ENCODE data around the gene CCDC171.

Gene CCDC171

DNA sequence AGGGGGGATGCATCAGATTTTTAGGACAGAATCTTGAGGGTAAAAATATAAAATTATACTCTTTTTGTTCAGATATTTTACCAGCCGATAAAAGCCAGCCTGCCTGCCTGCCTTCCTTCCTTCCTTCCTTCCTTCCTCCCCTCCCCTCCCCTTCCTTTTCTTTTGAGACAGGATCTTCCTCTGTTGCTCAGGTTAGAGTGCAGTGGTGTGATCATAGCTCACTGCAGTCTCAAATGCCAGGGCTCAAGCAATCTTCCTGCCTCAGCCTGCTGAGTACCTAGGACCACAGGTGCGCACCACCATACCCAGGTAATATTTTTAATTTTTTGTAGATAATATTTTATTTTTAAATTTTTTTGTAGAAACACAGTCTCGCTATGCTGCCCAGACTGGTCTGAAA lies 330.0 kb downstream of the CCDC171 start:
- no peak for DNase-seq (ENCODE audit: low read depth)

GRCh38 chr9:15885464-15885863 lies 332.6 kb downstream of the CCDC171 start:
- no peak for DNase-seq (ENCODE audit: low read depth)

- peak; percentile 49 for DNase-seq (ENCODE audit: low read depth)
These were observed 336.7 kb downstream of the CCDC171 start for GRCh38 chr9:15889555-15889954.

DNA sequence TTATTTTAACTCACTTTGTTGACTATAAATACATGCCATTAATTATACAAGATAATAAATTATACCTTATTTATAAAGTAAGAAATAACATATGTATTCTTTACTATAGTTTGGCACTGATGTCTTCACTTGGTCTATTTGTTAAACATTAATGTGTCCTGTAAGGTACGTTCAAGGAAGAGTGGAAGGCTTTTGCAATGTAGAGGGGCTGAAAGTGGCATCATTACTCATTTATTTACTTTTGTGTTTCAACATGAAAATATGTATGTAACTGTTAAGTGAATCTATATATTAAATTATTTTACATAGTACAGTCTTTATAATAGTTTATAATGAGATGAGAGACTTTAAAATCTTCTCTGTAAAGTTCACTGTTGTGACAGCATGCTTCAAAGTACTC lies 348.7 kb downstream of the CCDC171 start:
- no peak for DNase-seq (ENCODE audit: low read depth)

DNA sequence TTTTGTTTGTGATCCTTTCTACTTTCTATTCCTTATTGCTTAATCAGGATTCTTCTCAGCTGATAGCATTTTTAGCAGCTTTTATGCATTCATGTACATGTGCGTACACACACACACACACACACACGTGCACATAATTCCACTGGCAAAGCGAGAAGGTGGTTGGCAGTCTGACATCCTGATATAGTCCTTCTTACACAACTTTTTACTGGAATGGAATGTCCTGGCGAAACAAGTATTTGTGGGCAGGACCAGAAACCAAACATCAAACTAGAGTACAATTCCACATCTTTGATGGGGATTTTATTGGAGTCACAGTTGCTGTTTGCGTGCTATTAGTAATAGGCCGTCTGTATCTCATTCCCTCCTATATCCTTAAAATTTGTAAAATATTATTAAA lies 356.5 kb downstream of the CCDC171 start:
- peak; percentile 64 for DNase-seq (ENCODE audit: low read depth)

- no peak for DNase-seq (ENCODE audit: low read depth)
These were observed 362.9 kb downstream of the CCDC171 start for GRCh38 chr9:15915711-15916110.

GRCh38 chr9:15927161-15927560 lies 374.3 kb downstream of the CCDC171 start:
- peak; percentile 13 for DNase-seq (ENCODE audit: low read depth)

GRCh38 chr9:15935661-15936305 lies 382.9 kb downstream of the CCDC171 start:
- DNase-seq (ENCODE audit: low read depth), result no peak

GRCh38 chr9:15936306-15936921 lies 383.6 kb downstream of the CCDC171 start:
- DNase-seq (ENCODE audit: low read depth), result no peak

DNA sequence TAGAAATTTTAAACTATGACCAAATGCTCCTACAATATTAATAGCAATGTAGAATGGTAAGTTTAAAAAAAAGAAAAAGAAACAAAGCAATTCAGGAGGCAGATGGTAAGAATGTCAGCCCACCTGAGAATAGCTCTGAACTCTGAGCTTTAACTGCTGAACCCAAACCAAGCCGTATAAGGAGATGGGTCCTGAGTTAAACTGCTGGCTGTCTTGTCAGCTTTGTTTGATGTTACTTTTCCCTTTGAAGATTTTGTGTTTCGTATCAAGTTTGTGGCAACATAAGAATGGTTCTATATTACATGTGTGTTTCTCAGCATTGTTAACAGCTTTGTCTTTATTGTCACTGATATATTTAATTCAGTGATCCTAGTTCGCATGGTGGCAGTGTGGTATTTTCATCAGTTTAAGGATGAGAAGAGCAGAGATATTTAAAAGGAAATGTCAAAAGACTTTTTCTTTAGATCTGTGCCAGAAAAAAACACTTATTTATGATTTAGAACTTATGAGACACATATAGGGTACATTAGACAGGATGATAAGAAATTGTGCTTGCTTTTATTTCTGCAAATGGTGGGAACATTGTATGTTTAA lies 390.1 kb downstream of the CCDC171 start:
- DNase-seq (ENCODE audit: low read depth), result no peak

GRCh38 chr9:15944341-15944740 lies 391.5 kb downstream of the CCDC171 start:
- DNase-seq (ENCODE audit: low read depth), result no peak

DNA sequence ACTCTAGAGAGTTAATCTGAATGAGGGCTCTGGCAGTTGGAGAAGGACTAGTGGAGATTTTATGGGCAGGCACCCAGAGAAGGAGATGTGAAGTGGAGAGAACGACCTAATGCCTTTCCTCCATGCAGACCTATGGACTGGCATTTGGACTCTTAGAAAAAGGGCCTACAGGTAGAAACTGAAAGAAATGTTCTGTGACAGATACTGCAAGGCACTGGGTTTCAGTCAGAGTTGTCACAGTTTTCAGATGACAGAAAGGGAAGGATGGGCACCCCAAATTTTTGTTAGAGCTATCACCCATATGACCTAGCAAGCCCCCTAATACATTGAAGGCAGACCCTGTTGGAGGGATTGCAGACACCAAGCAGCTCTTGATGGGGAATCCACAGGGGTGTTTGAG lies 406.8 kb downstream of the CCDC171 start:
- DNase-seq (ENCODE audit: low read depth), result no peak

GRCh38 chr9:15961217-15961616 lies 408.4 kb downstream of the CCDC171 start:
- DNase-seq (ENCODE audit: low read depth), result no peak

- DNase-seq (ENCODE audit: low read depth), result peak; percentile 6
These were observed 412.5 kb downstream of the CCDC171 start for GRCh38 chr9:15965246-15965745.

GRCh38 chr9:15966471-15966870 lies 413.6 kb downstream of the CCDC171 start:
- no peak for DNase-seq (ENCODE audit: low read depth)

DNA sequence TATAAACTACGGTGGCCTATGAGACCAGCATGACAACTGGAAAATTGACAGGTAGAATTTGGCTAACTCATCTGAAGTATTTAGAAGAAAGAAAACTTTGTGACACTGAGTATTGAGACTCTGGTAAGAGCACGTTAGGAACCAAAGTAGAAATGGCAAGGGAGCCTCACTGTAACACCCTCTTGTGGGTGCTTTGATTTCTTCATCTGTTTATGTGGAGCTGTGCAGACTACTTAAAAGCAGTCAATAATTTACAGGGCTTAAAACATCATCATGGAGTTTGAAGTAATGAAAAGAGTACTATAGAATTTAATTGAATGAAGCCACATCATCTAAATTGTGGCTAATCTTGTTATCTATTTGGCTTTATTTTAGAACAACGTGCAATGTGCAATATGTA lies 414.2 kb downstream of the CCDC171 start:
- DNase-seq (ENCODE audit: low read depth), result no peak

GRCh38 chr9:15972760-15973159 lies 419.9 kb downstream of the CCDC171 start:
- no peak for DNase-seq (ENCODE audit: low read depth)

- DNase-seq (ENCODE audit: low read depth), result no peak
These were observed 422.4 kb downstream of the CCDC171 start for GRCh38 chr9:15975101-15975778.

GRCh38 chr9:15977438-15977837 lies 424.6 kb downstream of the CCDC171 start:
- no peak for DNase-seq (ENCODE audit: low read depth)

DNA sequence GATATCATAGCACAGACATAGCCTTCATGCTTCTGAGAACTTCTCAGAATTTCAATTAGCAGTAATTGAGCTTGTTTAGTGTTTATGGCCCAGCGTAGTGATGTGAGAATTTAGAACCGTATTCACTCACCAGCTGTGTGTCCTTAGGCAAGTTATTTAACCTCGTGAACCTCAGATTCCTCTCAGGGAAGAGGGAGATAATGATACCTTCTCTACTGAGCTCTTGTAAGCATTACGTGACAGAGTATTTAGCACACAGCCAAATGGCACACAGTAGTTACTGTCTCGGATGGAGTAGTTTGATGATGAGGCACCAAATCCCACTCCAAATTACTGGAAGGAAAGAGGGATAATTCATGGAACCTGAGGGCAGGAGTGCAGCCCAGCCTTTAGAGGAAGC lies 429.3 kb downstream of the CCDC171 start:
- DNase-seq (ENCODE audit: low read depth), result no peak

GRCh38 chr9:15999422-16000339 lies 446.8 kb downstream of the CCDC171 start:
- DNase-seq (ENCODE audit: low read depth), result peak; percentile 96

- no peak for DNase-seq (ENCODE audit: low read depth)
These were observed 448.0 kb downstream of the CCDC171 start for GRCh38 chr9:16000811-16001210.

Data from non-pigmented ciliary epithelial cell (primary cell).